Measurements from ENCODE around the gene CLNK.

Gene CLNK

GRCh38 chr4:10532155-10532554 lies 152.4 kb downstream of the CLNK start:
- H3K9ac ChIP-seq (ENCODE audit: low read depth in 1 of 2, low read length in 2 of 2): no peak overlapping the region
- peaks cover 0 to 4% of the 10 kb centered on the region in 2 donors for H3K27me3 ChIP-seq (ENCODE audit: control insufficient read depth in 1 of 2, insufficient read depth in 2 of 2, low read length in 2 of 2)

DNA sequence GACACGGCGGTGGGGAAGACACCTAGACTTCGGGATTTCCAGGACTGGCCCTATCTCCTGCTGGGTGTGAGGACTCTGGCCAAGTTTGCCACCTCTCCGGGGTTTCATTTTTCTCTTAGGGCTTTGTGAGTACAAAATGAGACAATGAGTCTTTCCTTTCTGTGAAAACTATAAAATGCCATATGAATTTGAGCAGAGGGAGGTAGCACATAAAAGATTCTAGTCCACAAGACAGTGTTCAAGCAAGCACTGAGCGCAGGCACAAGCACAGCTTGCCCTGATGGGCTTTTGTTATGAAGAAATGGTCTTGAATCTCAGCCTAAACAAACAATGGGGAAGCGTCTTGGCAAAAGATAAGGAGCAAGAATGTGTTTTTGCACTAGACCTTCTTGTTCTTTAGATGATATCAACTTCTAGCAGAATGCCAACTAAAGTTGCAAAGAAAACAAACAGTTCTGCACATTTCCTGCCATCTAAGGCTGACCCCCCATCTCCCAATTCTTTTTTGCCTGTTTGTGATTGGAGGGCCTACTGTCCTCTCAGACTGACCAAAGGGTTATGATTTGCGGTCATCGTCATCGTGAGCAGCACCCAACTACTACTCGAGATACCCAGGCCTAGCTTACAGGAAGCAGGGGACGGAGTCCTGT lies 154.3 kb downstream of the CLNK start:
- Histone ChIP-seq H3K27me3 (ENCODE audit: control insufficient read depth in 1 of 2, insufficient read depth in 2 of 2, low read length in 2 of 2) (peaks cover 0 to 4% of the 10 kb centered on the region in 2 donors), H3K4me1 (ENCODE audit: control insufficient read depth in 1 of 2, insufficient read depth in 2 of 2, low read length in 2 of 2) (peaks cover 0 to 3% of the 10 kb centered on the region in 2 donors), H3K27ac (ENCODE audit: low read depth, low read length) (no peak overlapping the region), H3K9me3 (ENCODE audit: control insufficient read depth in 1 of 2, low read length in 2 of 2) (no peaks in the 10 kb centered on the region), H3K4me3 (ENCODE audit: low read depth in 1 of 2, low read length in 2 of 2) (no peak overlapping the region), H3K36me3 (ENCODE audit: control insufficient read depth in 1 of 2, insufficient read depth in 2 of 2, low read length in 2 of 2) (no peaks in the 10 kb centered on the region), H3K9ac (ENCODE audit: low read depth in 1 of 2, low read length in 2 of 2) (no peak overlapping the region)

More at GRCh38 chr4:10532155-10532554, 152.4 kb downstream of the CLNK start:
- no peak overlapping the region for H3K27ac ChIP-seq (ENCODE audit: low read depth, low read length)
- peaks cover 0 to 3% of the 10 kb centered on the region in 2 donors for H3K4me1 ChIP-seq (ENCODE audit: control insufficient read depth in 1 of 2, insufficient read depth in 2 of 2, low read length in 2 of 2)
- H3K36me3 ChIP-seq (ENCODE audit: control insufficient read depth in 1 of 2, insufficient read depth in 2 of 2, low read length in 2 of 2): no peaks in the 10 kb centered on the region
- H3K9me3 ChIP-seq (ENCODE audit: control insufficient read depth in 1 of 2, low read length in 2 of 2): no peaks in the 10 kb centered on the region
- H3K4me3 ChIP-seq (ENCODE audit: low read depth in 1 of 2, low read length in 2 of 2): no peak overlapping the region

DNA sequence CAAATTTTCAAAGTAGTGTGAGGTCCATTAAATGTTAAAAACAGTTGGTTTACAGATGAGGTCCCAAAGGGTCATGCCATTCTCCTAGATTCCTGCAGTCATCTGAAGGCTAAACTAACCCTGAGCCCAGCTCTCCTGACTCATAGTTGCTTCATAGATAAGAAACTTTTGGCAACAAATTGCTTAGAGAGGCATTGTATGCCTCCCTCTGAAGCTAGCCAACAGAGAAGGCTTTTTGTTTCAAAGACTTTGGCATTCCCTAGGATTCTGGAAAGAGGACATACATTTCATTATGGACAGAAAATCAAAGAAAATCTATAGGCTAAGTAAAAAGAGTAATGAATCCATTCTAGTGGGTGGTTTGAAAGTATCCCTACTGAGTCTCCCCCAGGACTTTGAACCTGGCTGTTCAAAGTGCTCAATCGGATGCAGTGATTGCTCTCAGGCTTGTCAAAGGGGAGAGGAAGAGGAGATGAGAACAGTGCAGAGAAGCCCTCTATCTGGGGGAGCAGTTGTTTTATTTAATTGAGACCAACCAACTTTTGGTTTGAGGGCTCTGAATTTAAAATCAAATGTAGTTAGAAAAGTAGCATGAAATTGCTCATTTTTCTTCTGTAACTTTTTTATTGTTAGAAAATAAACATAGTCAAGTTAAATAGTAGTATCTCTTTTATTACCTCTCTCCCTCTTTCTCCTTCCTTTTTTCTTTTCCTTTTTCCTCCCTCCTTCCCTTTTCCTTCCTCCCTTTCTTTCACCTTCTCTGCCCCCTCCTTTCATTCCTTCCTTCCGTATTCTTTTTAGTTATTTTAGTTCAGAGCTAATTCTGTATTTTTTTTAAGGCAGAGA lies 155.1 kb downstream of the CLNK start:
- no peak overlapping the region for H3K4me3 ChIP-seq (ENCODE audit: low read depth in 1 of 2, low read length in 2 of 2)
- peaks cover 0 to 4% of the 10 kb centered on the region in 2 donors for H3K27me3 ChIP-seq (ENCODE audit: control insufficient read depth in 1 of 2, insufficient read depth in 2 of 2, low read length in 2 of 2)
- no peak overlapping the region for H3K27ac ChIP-seq (ENCODE audit: low read depth, low read length)

DNA sequence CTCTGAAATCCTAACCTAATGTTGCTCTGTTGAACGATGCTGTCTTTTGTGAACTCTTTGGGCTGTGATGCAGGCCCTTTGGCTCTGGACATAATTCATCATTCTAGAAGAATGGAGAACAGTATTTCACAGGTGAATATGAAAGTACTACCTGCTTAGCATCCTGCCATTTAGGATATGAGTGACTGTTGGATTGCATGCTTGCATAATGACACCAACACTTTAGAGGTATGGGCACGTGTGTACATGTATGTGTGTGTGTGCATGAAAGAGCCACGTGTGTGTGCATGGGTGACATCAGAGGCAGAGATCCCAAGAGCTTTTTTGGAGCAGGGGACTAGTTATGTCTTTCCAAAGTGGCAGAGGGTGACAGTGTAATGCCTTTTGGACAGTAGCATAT lies 157.1 kb downstream of the CLNK start:
- Histone ChIP-seq H3K9ac (ENCODE audit: low read depth in 1 of 2, low read length in 2 of 2) (no peak overlapping the region), H3K36me3 (ENCODE audit: control insufficient read depth in 1 of 2, insufficient read depth in 2 of 2, low read length in 2 of 2) (no peaks in the 10 kb centered on the region), H3K27me3 (ENCODE audit: control insufficient read depth in 1 of 2, insufficient read depth in 2 of 2, low read length in 2 of 2) (no peaks in the 10 kb centered on the region), H3K4me3 (ENCODE audit: low read depth in 1 of 2, low read length in 2 of 2) (no peak overlapping the region), H3K4me1 (ENCODE audit: control insufficient read depth in 1 of 2, insufficient read depth in 2 of 2, low read length in 2 of 2) (peaks cover 0 to 3% of the 10 kb centered on the region in 2 donors), H3K27ac (ENCODE audit: low read depth, low read length) (no peak overlapping the region), H3K9me3 (ENCODE audit: control insufficient read depth in 1 of 2, low read length in 2 of 2) (no peaks in the 10 kb centered on the region)

More for the DNA sequence above, 155.1 kb downstream of the CLNK start:
- no peaks in the 10 kb centered on the region for H3K36me3 ChIP-seq (ENCODE audit: control insufficient read depth in 1 of 2, insufficient read depth in 2 of 2, low read length in 2 of 2)
- H3K9me3 ChIP-seq (ENCODE audit: control insufficient read depth in 1 of 2, low read length in 2 of 2): no peaks in the 10 kb centered on the region
- H3K9ac ChIP-seq (ENCODE audit: low read depth in 1 of 2, low read length in 2 of 2): no peak overlapping the region
- H3K4me1 ChIP-seq (ENCODE audit: control insufficient read depth in 1 of 2, insufficient read depth in 2 of 2, low read length in 2 of 2): peaks cover 0 to 3% of the 10 kb centered on the region in 2 donors

- H3K4me3 ChIP-seq (ENCODE audit: low read depth in 1 of 2, low read length in 2 of 2): no peak overlapping the region
- H3K9ac ChIP-seq (ENCODE audit: low read depth in 1 of 2, low read length in 2 of 2): no peak overlapping the region
- no peak overlapping the region for H3K27ac ChIP-seq (ENCODE audit: low read depth, low read length)
- no peaks in the 10 kb centered on the region for H3K36me3 ChIP-seq (ENCODE audit: control insufficient read depth in 1 of 2, insufficient read depth in 2 of 2, low read length in 2 of 2)
- no peaks in the 10 kb centered on the region for H3K9me3 ChIP-seq (ENCODE audit: control insufficient read depth in 1 of 2, low read length in 2 of 2)
- H3K27me3 ChIP-seq (ENCODE audit: control insufficient read depth in 1 of 2, insufficient read depth in 2 of 2, low read length in 2 of 2): no peaks in the 10 kb centered on the region
- H3K4me1 ChIP-seq (ENCODE audit: control insufficient read depth in 1 of 2, insufficient read depth in 2 of 2, low read length in 2 of 2): peaks cover 0 to 3% of the 10 kb centered on the region in 2 donors
These were observed 157.9 kb downstream of the CLNK start for GRCh38 chr4:10526429-10527222.

DNA sequence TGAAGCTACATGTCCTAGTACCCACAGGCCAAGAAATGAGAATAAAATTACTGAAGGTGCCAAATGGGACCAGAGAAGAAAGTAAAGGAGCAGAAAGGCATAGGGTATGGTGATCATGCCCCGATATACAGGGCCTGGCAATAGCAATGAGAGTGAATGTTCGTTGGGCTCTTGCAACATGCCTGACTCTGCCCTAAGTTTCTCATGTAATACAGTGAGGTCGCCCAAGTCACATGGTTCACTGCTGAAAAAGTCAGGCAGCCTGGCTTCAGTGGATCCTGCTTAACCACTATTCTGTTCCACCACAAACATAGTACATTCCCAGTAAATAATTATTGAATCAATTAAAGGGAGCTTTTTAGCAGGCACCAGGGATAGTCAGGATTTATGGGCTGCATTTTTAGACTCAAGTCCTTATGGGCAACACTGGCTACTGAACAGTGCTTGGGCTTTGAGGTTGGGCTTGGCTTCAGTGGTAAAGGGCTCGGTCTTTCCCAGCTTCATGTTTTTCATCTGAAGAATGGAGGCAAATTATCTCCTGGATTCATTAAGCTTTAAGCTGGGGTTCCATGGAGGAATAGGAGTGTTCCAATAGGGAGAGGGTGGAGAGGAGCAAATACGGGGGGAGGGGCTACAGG lies 160.3 kb downstream of the CLNK start:
- Histone ChIP-seq H3K9me3 (ENCODE audit: control insufficient read depth in 1 of 2, low read length in 2 of 2) (no peaks in the 10 kb centered on the region), H3K27ac (ENCODE audit: low read depth, low read length) (no peak overlapping the region), H3K4me1 (ENCODE audit: control insufficient read depth in 1 of 2, insufficient read depth in 2 of 2, low read length in 2 of 2) (no peaks in the 10 kb centered on the region), H3K9ac (ENCODE audit: low read depth in 1 of 2, low read length in 2 of 2) (no peak overlapping the region), H3K4me3 (ENCODE audit: low read depth in 1 of 2, low read length in 2 of 2) (no peak overlapping the region), H3K36me3 (ENCODE audit: control insufficient read depth in 1 of 2, insufficient read depth in 2 of 2, low read length in 2 of 2) (no peaks in the 10 kb centered on the region), H3K27me3 (ENCODE audit: control insufficient read depth in 1 of 2, insufficient read depth in 2 of 2, low read length in 2 of 2) (no peaks in the 10 kb centered on the region)

GRCh38 chr4:10521424-10521823 lies 163.1 kb downstream of the CLNK start:
- Histone ChIP-seq H3K9me3 (ENCODE audit: control insufficient read depth in 1 of 2, low read length in 2 of 2) (no peaks in the 10 kb centered on the region), H3K4me1 (ENCODE audit: control insufficient read depth in 1 of 2, insufficient read depth in 2 of 2, low read length in 2 of 2) (no peaks in the 10 kb centered on the region), H3K27ac (ENCODE audit: low read depth, low read length) (no peak overlapping the region), H3K4me3 (ENCODE audit: low read depth in 1 of 2, low read length in 2 of 2) (no peak overlapping the region), H3K27me3 (ENCODE audit: control insufficient read depth in 1 of 2, insufficient read depth in 2 of 2, low read length in 2 of 2) (no peaks in the 10 kb centered on the region), H3K36me3 (ENCODE audit: control insufficient read depth in 1 of 2, insufficient read depth in 2 of 2, low read length in 2 of 2) (no peaks in the 10 kb centered on the region), H3K9ac (ENCODE audit: low read depth in 1 of 2, low read length in 2 of 2) (no peak overlapping the region)

- no peaks in the 10 kb centered on the region for H3K4me1 ChIP-seq (ENCODE audit: control insufficient read depth in 1 of 2, insufficient read depth in 2 of 2, low read length in 2 of 2)
- H3K9me3 ChIP-seq (ENCODE audit: control insufficient read depth in 1 of 2, low read length in 2 of 2): no peaks in the 10 kb centered on the region
- no peaks in the 10 kb centered on the region for H3K27me3 ChIP-seq (ENCODE audit: control insufficient read depth in 1 of 2, insufficient read depth in 2 of 2, low read length in 2 of 2)
- no peaks in the 10 kb centered on the region for H3K36me3 ChIP-seq (ENCODE audit: control insufficient read depth in 1 of 2, insufficient read depth in 2 of 2, low read length in 2 of 2)
- no peak overlapping the region for H3K4me3 ChIP-seq (ENCODE audit: low read depth in 1 of 2, low read length in 2 of 2)
- no peak overlapping the region for H3K27ac ChIP-seq (ENCODE audit: low read depth, low read length)
- H3K9ac ChIP-seq (ENCODE audit: low read depth in 1 of 2, low read length in 2 of 2): no peak overlapping the region
These were observed 174.8 kb downstream of the CLNK start for GRCh38 chr4:10509733-10510132.

DNA sequence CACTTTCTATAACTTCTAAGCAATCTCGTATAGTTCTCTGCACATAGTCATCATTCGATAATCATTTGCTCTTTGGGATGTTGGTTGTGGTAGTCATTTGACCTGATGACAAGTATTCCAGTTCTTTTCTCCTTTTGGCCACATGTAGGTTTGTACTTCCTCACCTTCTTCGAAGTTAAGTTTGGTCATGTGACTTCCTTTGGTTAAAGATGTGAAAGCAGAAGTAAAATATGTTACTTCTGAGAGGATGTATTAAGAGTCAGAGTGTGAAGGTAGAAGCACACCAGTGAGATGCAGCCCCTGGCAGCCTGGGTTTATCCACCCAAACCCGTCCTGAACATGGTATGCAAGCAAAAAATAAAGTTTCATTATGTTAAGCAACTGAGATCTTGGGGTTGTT lies 178.5 kb downstream of the CLNK start:
- Histone ChIP-seq H3K27me3 (ENCODE audit: control insufficient read depth in 1 of 2, insufficient read depth in 2 of 2, low read length in 2 of 2) (no peaks in the 10 kb centered on the region), H3K36me3 (ENCODE audit: control insufficient read depth in 1 of 2, insufficient read depth in 2 of 2, low read length in 2 of 2) (no peaks in the 10 kb centered on the region), H3K4me3 (ENCODE audit: low read depth in 1 of 2, low read length in 2 of 2) (no peak overlapping the region), H3K9me3 (ENCODE audit: control insufficient read depth in 1 of 2, low read length in 2 of 2) (no peaks in the 10 kb centered on the region), H3K27ac (ENCODE audit: low read depth, low read length) (no peak overlapping the region), H3K9ac (ENCODE audit: low read depth in 1 of 2, low read length in 2 of 2) (no peak overlapping the region), H3K4me1 (ENCODE audit: control insufficient read depth in 1 of 2, insufficient read depth in 2 of 2, low read length in 2 of 2) (no peaks in the 10 kb centered on the region)

All from duodenal mucosa (tissue), 2 donors.